ENCODE results near the gene ROBO3.

ROBO3 gene

DNA sequence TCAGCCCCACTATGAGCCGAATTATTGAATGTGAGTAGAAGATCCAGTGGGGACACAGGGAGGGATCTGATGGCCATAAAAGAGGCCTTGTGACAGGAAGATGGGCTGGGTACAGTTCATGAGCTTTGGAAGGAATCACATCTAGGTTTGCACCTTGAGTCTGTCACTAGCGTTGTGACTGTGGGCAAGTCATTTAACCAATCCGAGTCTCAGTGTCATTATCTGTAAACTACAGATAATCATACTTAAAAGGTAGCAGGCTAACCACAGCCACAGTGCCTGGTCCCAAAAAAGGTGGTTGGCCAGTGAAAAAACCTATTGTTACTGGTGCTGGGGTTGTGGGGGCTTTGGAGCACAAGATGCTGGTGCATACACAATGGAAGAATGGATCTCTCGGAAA, 57.6 kb downstream of the ROBO3 start:
- no peak for DNase-seq

DNA sequence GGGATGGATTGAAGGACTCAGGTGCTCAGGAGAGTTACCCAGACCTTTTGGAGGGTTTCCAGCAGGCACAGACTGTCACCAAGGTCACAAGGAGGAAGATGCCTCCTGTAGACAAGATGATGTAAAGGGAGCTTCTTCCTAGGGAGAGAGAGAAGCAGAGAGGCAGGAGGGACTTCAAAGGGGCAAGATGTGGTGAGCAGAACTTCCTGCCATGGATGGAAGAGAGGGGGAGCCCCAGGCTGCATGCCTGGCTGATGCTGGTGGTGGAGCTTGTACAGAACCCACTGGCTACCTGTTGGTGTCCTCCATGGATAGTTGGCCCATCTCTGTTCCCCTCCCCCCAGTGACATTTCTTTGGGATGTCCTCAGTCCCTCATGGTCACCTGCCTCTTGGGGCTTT, 58.1 kb downstream of the ROBO3 start:
- no peak for DNase-seq

DNA sequence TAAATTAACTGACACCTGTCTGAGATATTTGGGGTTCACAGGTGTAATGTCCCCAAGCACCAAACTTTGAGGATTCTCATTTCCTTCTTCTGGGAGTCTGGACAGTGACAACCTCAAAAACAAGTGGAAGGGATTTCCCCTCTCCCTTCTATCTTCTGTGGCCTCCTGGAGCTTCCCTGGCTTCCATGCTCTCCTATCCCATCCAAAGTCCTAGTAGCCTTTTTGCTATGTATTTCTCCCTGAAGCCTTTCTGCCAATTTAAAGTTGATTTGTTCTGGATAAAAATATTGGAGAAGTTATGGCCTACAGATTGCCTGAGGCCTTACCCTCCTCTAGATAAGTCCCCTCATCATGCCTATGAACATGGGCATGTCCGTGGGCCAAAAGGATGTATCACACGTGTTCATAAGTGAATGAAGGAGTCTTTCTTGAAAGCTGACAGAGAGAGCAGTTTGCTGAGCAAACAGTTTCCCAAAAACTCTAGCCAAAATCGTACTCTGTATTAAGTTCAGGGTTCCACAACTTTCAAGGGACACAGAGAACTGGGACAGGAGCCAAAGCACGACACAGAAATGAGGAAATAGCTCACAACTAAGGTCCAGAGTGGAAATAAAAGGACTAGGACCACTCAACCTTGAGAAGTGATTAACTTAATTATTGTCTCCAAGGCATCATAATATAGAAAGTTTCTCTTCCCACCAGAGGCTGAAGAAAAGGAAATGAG, 63.9 kb downstream of the ROBO3 start:
- DNase-seq, result no peak

DNA sequence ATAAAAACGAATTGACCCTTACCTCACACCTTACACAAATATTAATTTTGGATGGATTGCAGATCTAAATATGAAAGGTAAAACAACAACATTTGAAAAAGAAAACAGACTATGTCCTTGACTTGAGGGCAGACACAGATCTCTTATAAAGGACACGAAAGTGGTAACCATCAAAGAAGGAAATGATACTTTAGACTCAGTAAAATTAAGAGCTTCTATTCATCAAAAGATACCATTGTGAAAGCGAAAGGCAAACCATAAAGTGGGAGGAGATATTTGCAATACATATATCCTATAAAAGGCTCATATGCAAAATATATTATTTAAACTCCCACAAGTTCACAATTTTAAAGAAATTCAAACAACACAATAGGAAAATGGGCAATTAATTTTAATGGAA, 65.6 kb downstream of the ROBO3 start:
- DNase-seq, result no peak
